GM21825 (cell line): ENCODE results near the gene CCNG2.
A peak's percentile ranks its signal among the peaks of the same experiment; 100 is the strongest.

Source experiments
- ATAC-seq: cut with Tn5 transposase; IDR thresholded peaks from one replicate; pipeline ENCODE4 v1.9.1; 2021; ENCODE audit warnings: mild to moderate bottlenecking, moderate library complexity; ENCODE audit not compliant: unreplicated experiment

Gene CCNG2

GRCh38 chr4:77174426-77174825 lies 17.4 kb downstream of the CCNG2 start:
- no peak for ATAC-seq

- ATAC-seq, result no peak
Observed at GRCh38 chr4:77175201-77175611, 18.2 kb downstream of the CCNG2 start.

GRCh38 chr4:77176640-77177039 lies 19.6 kb downstream of the CCNG2 start:
- ATAC-seq, result no peak

GRCh38 chr4:77177199-77177598 lies 20.2 kb downstream of the CCNG2 start:
- no peak for ATAC-seq

DNA sequence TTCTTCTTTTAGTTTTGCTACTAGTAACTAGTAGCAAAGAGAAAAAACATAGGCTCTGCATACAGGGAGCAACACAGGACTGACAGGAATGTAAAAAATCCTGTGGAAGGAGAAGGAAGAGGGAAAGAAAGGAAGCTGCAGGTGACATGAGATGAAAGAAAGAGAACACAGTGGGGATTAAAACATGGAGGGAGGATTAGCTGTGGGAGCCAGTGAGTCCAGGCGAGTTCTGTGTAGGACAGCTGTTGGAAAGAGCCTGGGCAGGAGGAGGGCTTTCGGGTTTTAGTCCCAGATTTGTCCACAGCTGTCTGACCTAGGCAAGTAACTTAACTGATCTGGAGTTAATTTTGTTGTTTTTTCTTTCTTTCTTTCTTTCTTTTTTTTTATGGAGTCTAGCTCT lies 21.6 kb downstream of the CCNG2 start:
- ATAC-seq, result no peak

- no peak for ATAC-seq
Observed at GRCh38 chr4:77179519-77179918, 22.5 kb downstream of the CCNG2 start.

DNA sequence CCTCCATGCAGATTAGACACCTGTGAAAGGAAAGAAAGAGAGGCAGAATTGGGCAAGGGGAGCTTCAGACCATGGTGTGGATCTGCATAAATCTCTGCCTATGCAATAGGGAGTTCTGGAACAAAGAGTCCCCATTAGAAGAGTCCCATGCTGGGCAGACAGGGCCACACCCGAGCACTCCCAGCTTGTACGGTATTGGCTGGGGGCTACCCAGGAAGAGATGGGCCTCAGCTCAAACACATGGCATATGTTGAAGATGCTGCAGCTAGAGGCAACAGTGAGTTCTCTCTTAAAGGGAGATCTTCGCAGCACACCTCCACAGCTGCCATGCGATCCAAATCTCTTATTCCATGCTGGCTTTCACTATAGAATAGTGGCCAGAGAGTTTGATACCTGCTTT lies 24.7 kb downstream of the CCNG2 start:
- no peak for ATAC-seq

GRCh38 chr4:77183777-77184420 lies 26.9 kb downstream of the CCNG2 start:
- ATAC-seq, result no peak

- no peak for ATAC-seq
Observed at GRCh38 chr4:77184974-77185373, 28.0 kb downstream of the CCNG2 start.

- ATAC-seq, result no peak
Observed at GRCh38 chr4:77185686-77186085, 28.7 kb downstream of the CCNG2 start.

DNA sequence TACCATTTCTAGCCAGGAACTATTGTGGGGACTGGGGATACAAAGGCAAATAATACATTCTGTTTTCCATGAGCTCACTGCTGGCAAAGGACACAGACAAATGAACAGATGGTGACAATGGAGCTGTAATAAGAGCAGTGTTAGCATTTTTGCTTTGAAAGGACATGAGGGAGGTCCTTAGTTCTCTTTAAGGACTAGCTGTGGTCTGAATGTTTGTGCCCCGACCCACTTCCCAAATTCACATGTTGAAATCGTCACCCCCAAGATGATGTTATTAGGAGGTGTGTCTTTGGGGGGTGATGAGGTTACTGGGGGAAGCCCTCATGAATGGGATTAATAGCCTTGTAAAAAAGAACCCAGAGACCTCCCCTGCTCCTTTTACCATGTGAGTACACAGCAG lies 30.3 kb downstream of the CCNG2 start:
- ATAC-seq, result no peak

GRCh38 chr4:77188498-77189220 lies 31.7 kb downstream of the CCNG2 start:
- no peak for ATAC-seq

DNA sequence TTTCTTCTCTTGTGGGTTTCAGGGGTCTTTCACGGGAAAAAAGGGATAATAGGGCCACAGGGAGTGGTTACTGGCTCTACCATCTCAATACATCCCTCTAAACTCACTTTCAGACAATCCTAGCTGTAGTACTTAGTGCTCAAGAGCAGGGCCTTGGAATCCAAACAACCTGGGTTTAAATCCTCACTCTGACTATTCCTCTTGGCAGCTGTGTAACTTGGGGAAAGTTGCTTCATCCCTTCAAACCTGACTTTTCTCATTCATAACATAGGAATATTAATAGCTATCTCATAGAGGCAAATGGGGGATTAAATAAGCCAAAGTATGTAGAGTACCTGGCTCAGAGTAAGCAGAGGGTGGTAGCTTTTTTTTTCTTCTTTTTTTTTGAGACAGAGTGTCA lies 32.4 kb downstream of the CCNG2 start:
- no peak for ATAC-seq

DNA sequence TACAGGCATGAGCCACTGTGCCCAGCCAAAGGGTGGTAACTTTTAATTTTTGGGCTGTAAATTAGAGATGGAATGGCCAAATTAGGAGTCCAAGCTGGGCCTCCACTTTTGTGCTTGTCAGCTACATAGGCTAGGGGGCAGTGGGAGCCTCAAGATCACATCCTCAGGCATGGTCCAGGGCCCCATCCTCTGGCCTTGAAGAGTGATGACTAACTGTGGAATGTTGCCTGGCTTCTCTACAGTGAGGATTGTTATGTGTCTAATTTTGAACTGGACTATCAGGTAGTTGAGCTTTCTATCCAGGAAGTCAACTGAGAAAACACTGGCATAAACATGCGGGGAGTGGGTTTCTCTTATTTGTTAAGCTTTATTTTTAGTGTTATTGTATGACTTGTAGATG lies 33.0 kb downstream of the CCNG2 start:
- ATAC-seq, result no peak

DNA sequence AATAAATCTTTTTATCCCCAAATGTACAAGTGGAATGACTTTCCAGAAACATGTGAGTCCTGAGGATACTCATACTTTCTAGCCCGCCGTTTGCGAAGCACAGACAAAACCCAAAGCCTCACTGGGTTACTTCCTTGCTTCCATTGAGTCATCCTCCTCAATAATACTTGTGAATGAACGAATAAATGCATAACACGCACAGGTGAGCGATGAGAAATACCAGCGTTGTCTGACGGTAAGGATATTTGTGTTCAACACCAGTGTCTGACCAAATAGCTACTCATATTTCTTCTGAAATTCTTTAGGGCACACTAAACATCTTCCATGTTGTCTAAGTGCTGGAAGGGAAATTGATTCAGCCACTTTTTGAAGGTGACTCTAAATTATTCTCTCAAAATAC lies 36.0 kb downstream of the CCNG2 start:
- ATAC-seq, result no peak

DNA sequence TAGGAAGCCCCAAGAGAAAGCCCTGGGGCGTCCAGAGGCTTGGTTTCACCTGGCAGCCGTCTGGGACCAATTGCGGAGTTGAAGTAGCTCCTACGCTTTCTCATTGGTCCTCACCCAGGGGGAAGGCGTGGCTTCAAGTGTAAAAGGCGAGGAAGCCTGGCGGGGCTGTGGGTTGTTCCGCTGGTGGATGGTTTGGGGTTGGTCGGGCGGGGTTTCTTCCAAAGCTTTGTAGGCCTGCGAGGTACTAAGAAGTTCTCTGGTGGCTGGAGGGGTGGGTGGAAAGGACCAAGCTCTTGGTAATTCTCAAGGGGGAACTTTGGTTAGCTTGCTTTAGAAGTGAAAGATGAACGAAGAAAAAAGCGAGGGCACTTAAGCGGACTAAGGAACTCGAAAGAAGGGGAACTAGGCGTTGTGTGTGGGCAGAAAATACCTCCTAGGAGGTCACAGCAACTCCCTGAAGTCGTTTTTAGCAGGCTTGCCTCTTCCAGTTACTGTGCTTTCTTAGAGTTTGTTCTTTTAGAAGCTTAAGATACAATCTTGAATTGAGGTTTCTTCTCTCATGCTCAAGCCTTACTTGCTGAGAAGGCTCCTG lies 36.6 kb downstream of the CCNG2 start:
- ATAC-seq, result peak; percentile 91

GRCh38 chr4:77194366-77194765 lies 37.4 kb downstream of the CCNG2 start:
- no peak for ATAC-seq

GRCh38 chr4:77194989-77195388 lies 38.0 kb downstream of the CCNG2 start:
- ATAC-seq, result no peak

DNA sequence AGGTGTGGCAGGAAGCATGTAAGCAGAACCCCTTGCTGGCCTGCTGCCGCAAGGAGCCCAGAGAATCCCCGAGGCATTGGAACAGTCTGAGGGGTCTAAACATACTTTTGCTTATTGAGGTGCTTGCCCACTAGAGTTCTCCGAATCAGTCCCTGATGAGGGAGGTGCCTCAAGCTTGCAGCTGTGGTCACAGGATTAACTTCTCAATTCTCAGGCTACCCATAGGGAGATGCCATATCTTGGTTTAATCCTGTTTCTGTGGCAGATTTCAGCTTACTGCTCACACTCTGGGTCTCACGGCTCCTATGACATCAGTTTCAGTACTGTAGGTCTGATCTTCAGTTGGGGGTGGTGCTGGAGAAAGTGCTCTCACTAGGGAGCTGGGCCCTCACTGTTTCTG lies 39.9 kb downstream of the CCNG2 start:
- peak; percentile 42 for ATAC-seq

DNA sequence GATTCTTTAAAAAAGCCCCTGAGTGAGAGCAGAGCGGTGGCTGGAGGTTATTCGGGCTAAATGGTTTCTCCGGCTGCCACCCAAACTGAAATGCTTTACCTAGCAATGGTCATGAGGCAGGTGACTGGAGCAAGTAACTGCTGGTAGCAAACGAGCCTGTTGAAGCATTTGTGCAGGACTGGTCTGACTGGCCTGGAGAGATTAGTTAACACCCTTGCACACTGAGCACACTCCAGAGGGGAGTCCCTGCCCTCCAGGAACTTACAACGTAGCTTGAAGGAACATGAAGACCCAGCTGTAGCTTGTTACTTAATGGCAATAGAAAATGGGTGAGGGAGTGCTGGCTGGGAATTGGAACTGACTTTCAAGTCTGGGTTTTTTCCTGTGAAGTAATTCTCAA lies 40.4 kb downstream of the CCNG2 start:
- no peak for ATAC-seq

DNA sequence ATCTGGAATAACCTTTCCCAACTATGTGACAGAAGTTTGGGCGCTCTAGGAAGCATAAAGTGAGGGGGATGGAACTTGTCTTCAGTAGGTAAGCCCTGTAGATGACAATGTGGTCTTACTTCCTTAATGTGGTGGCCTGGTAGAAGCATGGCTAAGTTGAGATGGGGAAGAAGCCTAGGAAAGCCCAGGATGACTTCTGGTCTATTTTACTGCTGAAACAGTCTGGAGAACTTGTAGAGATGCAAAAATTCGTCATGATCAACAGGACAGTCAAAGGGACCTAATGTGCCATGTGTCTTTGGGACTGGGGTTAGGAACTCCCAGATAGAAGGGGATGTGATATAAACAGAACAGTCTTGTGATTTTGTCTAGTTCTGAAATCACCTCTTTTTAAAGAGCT lies 40.8 kb downstream of the CCNG2 start:
- no peak for ATAC-seq

DNA sequence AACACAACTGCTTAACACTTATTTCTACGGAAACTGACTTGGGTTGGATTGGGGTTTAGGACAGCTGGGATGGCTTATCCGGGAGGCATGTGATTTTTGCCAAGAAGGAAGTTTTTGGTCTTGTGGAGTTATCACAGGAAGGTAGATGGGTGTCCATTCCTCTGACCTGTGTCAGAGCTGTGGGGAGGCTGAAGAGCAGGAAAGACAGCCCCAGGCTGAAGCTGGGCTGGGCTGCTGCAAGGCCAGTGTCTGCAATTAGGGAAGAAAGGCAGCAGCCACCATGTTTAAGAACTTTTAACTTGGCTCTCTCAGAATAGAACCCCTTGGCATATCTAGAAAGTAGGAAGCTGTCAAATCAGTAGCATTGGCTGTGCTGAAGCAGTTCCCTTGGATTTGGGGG lies 42.3 kb downstream of the CCNG2 start:
- ATAC-seq, result no peak
